Osteoblast (primary cell): ENCODE measurements around the gene LSM14A. TPM values are rescaled to one million over a fixed set of nuclear protein-coding genes. Genes with fewer than 3 reads are reported as not detected.

Experiments used
- DNase-seq: peaks from one replicate; pipeline ENCODE4 v3.0.0; 2011; ENCODE audit warnings: low spot score, mixed read lengths; ENCODE audit not compliant: insufficient read length; ENCODE audit errors: missing footprints
- H2AFZ ChIP-seq: 2 replicates; pipeline ENCODE4 v1.6.0; 2011; ENCODE audit warnings: mild to moderate bottlenecking, low read length
- H3K27ac ChIP-seq: 2 replicates; pipeline ENCODE4 v1.5.1; 2011; ENCODE audit warnings: mild to moderate bottlenecking, low read depth, low read length, moderate library complexity
- H3K27me3 ChIP-seq: 2 replicates; pipeline ENCODE4 v1.6.0; 2012; ENCODE audit warnings: mild to moderate bottlenecking, control low read depth, inconsistent platforms, low read length, moderate library complexity; ENCODE audit not compliant: insufficient read depth
- H3K36me3 ChIP-seq: 2 replicates; pipeline ENCODE4 v1.5.1; 2011; ENCODE audit warnings: mild to moderate bottlenecking, low read length, control low read depth, moderate library complexity; ENCODE audit not compliant: insufficient read depth
- H3K4me1 ChIP-seq: 2 replicates; pipeline ENCODE4 v1.5.1; 2011; ENCODE audit warnings: mild to moderate bottlenecking, low read length, control low read depth, moderate library complexity; ENCODE audit not compliant: insufficient read depth
- H3K4me2 ChIP-seq: 2 replicates; pipeline ENCODE4 v1.6.0; 2011; ENCODE audit warnings: mild to moderate bottlenecking, low read length; ENCODE audit not compliant: insufficient read depth
- H3K4me3 ChIP-seq: fragments of 200-600 bp; sonication (generic); 3 replicates; pipeline ENCODE4 v1.5.1; 2012; ENCODE audit warnings: mild to moderate bottlenecking, low read length, inconsistent platforms; ENCODE audit not compliant: insufficient read depth
- H3K79me2 ChIP-seq: 2 replicates; pipeline ENCODE4 v1.6.0; 2012; ENCODE audit warnings: mild to moderate bottlenecking, low read length, control low read depth, inconsistent platforms; ENCODE audit not compliant: insufficient read depth
- H3K9me3 ChIP-seq: 2 replicates; pipeline ENCODE4 v1.5.1; 2011; ENCODE audit warnings: low read depth, low read length, control low read depth
- H4K20me1 ChIP-seq: 2 replicates; pipeline ENCODE4 v1.6.0; 2012; ENCODE audit warnings: mild to moderate bottlenecking, low read length, control low read depth; ENCODE audit not compliant: insufficient read depth
- total RNA-seq: library from RNA; depleted of rRNA; stranded (reverse); fragments of >200 nt; gene quantifications from 2 replicates; pipeline ENCODE4 v1.2.3, GENCODE V29; 2012
- TF ChIP-seq, protein P1 (sequence below): IDR thresholded peaks from 2 replicates; pipeline ENCODE4 v1.5.1; 2011; ENCODE audit warnings: mild to moderate bottlenecking, low read depth, low read length, moderate library complexity; ENCODE audit errors: extremely low read depth

LSM14A gene
- total RNA-seq, 1 donor = 85.8 TPM

DNA sequence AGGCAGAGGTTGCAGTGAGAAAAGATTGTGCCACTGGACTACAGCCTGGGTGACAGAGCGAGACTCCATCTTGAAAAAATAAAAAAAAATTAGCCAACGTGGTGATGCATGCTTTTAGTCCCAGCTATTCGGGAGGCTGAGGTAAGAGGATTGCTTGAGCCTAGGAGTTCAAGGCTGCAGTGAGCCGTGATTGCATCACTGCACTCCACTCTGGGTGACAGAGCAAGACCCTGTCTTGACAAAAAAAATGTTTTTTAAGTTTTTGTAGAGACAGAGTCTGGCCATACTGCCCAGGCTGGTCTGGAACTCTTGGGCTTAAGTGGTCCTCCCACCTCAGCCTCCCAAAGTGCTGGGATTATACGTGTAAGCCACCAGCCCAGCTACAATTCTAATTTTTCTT is 22.4 kb upstream of the LSM14A start:
- TF ChIP-seq, protein P1, sequence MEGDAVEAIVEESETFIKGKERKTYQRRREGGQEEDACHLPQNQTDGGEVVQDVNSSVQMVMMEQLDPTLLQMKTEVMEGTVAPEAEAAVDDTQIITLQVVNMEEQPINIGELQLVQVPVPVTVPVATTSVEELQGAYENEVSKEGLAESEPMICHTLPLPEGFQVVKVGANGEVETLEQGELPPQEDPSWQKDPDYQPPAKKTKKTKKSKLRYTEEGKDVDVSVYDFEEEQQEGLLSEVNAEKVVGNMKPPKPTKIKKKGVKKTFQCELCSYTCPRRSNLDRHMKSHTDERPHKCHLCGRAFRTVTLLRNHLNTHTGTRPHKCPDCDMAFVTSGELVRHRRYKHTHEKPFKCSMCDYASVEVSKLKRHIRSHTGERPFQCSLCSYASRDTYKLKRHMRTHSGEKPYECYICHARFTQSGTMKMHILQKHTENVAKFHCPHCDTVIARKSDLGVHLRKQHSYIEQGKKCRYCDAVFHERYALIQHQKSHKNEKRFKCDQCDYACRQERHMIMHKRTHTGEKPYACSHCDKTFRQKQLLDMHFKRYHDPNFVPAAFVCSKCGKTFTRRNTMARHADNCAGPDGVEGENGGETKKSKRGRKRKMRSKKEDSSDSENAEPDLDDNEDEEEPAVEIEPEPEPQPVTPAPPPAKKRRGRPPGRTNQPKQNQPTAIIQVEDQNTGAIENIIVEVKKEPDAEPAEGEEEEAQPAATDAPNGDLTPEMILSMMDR = no peak
- no peaks in the 10 kb centered on the region for H3K4me1 ChIP-seq
- H3K4me3 ChIP-seq = no peak overlapping the region
- H3K79me2 ChIP-seq = no peaks in the 10 kb centered on the region
- no peak for DNase-seq
- no peaks in the 10 kb centered on the region for H3K9me3 ChIP-seq
- no peak overlapping the region for H3K27ac ChIP-seq
- H3K4me2 ChIP-seq = no peak overlapping the region
- no peaks in the 10 kb centered on the region for H3K36me3 ChIP-seq
- no peak overlapping the region for H2AFZ ChIP-seq
- H3K27me3 ChIP-seq = no peaks in the 10 kb centered on the region
- no peaks in the 10 kb centered on the region for H4K20me1 ChIP-seq

DNA sequence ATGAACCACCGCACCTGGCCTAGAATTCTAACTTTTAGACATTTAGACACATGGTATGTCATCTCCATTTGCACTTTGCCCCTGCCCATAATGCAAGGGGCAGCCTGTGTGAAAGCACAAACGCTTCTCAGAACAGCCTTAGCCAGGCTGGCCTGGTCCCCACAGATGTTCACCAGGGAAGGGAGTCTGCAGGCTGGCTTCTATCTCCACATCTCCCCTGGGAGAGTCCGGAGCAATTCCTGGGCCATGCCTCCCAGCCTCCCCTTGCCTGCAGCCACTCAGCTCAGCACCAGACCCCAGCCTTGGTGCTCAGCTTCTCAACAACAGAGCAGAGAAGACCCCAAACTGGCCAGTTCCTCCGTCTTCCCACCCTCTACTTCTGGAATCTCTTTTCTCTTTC is 21.7 kb upstream of the LSM14A start:
- H3K36me3 ChIP-seq = no peaks in the 10 kb centered on the region
- peaks cover 2% of the 10 kb centered on the region for H3K4me1 ChIP-seq
- no peak overlapping the region for H3K4me3 ChIP-seq
- TF ChIP-seq, protein P1 = no peak
- no peak for DNase-seq
- H3K79me2 ChIP-seq = no peaks in the 10 kb centered on the region
- no peak overlapping the region for H2AFZ ChIP-seq
- H3K4me2 ChIP-seq = no peak overlapping the region
- H4K20me1 ChIP-seq = no peaks in the 10 kb centered on the region
- H3K9me3 ChIP-seq = no peaks in the 10 kb centered on the region
- no peak overlapping the region for H3K27ac ChIP-seq
- no peaks in the 10 kb centered on the region for H3K27me3 ChIP-seq

DNA sequence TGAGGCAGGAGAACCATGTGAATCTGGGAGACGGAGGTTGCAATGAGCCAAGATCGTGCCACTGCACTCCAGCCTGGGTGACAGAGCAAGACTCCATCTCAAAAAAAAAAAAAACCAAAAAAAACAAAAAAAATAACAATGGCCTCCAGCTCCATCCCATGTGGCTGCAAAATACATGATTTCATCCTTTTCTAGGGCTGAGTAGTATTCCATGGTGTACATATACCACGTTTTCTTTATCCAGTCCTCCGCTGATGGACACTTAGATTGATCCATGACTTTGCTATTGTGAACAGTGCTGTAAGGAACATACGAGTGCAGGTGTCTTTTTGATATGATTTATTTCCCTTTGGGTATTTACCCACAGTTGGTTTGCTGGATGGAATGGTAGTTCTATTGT is 20.9 kb upstream of the LSM14A start:
- H3K36me3 ChIP-seq = no peaks in the 10 kb centered on the region
- H3K9me3 ChIP-seq = no peaks in the 10 kb centered on the region
- no peak overlapping the region for H2AFZ ChIP-seq
- no peak overlapping the region for H3K4me3 ChIP-seq
- H3K27me3 ChIP-seq = no peaks in the 10 kb centered on the region
- H3K4me1 ChIP-seq = peaks cover 5% of the 10 kb centered on the region
- no peak overlapping the region for H3K4me2 ChIP-seq
- no peaks in the 10 kb centered on the region for H3K79me2 ChIP-seq
- no peak overlapping the region for H3K27ac ChIP-seq
- TF ChIP-seq, protein P1 = no peak
- no peak for DNase-seq
- H4K20me1 ChIP-seq = no peaks in the 10 kb centered on the region

DNA sequence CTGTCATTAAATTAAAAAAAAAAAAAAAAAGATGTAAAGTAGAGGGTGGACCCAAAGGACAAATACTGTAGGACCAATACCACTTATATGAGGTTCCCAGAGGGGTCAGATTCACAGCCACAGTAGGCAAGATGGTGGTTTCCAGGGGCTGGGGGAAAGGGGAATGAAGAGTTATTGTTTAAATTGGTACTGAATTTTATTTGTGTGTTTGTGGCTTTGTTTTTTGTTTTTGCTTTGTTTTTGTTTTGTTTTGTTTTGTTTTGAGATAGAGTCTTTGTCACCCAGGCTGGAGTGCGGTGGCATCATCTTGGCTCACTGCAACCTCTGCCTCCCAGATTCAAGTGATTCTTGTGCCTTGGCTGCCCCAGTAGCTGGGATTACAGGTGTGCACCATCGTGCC is 17.9 kb upstream of the LSM14A start:
- Histone ChIP-seq H3K4me1 (peaks cover 5% of the 10 kb centered on the region), H3K9me3 (no peaks in the 10 kb centered on the region), H3K27ac (no peak overlapping the region), H3K4me3 (no peak overlapping the region), H3K4me2 (no peak overlapping the region), H3K79me2 (no peaks in the 10 kb centered on the region), H2AFZ (no peak overlapping the region), H3K36me3 (no peaks in the 10 kb centered on the region), H4K20me1 (no peaks in the 10 kb centered on the region), H3K27me3 (no peaks in the 10 kb centered on the region)
- no peak for DNase-seq
- TF ChIP-seq, protein P1 = no peak
